GM20431 (cell line): ENCODE results near the gene SARDH.

Source experiments
- in situ Hi-C: fragments of 300-500 bp; cut with MseI, MboI; formaldehyde crosslinking; loops from one replicate; pipeline ENCODE4 v1.15.0; 2020; ENCODE audit warnings: low sequenced_read_pairs; ENCODE audit not compliant: unreplicated experiment

Gene SARDH

GRCh38 chr9:133717113-133718031 lies 20.8 kb downstream of the SARDH start:
- in situ Hi-C loops = no loop called here

GRCh38 chr9:133716564-133717112 lies 21.5 kb downstream of the SARDH start:
- in situ Hi-C loops = no loop called here

GRCh38 chr9:133715866-133716563 lies 22.1 kb downstream of the SARDH start:
- in situ Hi-C loops = no loop called here

GRCh38 chr9:133715295-133715865 lies 22.8 kb downstream of the SARDH start:
- in situ Hi-C loops = no loop called here

- in situ Hi-C loops = no loop called here
Observed at GRCh38 chr9:133714606-133715294, 23.4 kb downstream of the SARDH start.

GRCh38 chr9:133713960-133714495 lies 24.1 kb downstream of the SARDH start:
- in situ Hi-C loops = no loop called here

GRCh38 chr9:133713150-133713959 lies 24.8 kb downstream of the SARDH start:
- in situ Hi-C loops = no loop called here

- in situ Hi-C loops = no loop called here
Observed at GRCh38 chr9:133712221-133713100, 25.7 kb downstream of the SARDH start.

GRCh38 chr9:133711428-133712220 lies 26.5 kb downstream of the SARDH start:
- in situ Hi-C loops = no loop called here

- in situ Hi-C loops = no loop called here
Observed at GRCh38 chr9:133710661-133711427, 27.3 kb downstream of the SARDH start.

- in situ Hi-C loops = no loop called here
Observed at GRCh38 chr9:133709691-133710571, 28.2 kb downstream of the SARDH start.

GRCh38 chr9:133709015-133709611 lies 29.0 kb downstream of the SARDH start:
- in situ Hi-C loops = no loop called here

GRCh38 chr9:133708246-133709014 lies 29.7 kb downstream of the SARDH start:
- in situ Hi-C loops = no loop called here

- in situ Hi-C loops = no loop called here
Observed at GRCh38 chr9:133707763-133708245, 30.3 kb downstream of the SARDH start.
